MCF 10A (cell line): Measurements from ENCODE around the gene ULK2. TPM values are rescaled to one million over a fixed set of nuclear protein-coding genes. Genes with fewer than 3 reads are reported as not detected.
A peak's percentile ranks its signal among the peaks of the same experiment; 100 is the strongest.
"Not testable (repeated sequence)": the region's sequence is repeated elsewhere in the genome, so short reads cannot be mapped to it uniquely, and the experiment has no call there.

Experiments
- BruUV-seq: library from RNA; stranded (reverse); fragments of 400-500 nt; replicated peaks from 2 replicates; lab custom pipeline; 2021; lab: Mats Ljungman, UMichigan
- CTCF ChIA-PET: fragments of 300-600 bp; sonication (Branson Sonifier 250); formaldehyde crosslinking; extraction: SDS; loops from one replicate; lab custom pipeline; 2021; ENCODE audit warnings: antibody characterized with exemption, inconsistent platforms; lab: Yijun Ruan, JAX
- POLR2A ChIA-PET: fragments of 300-600, 350-650 bp; sonication (Branson Sonifier 250); formaldehyde crosslinking; extraction: SDS; loops from one replicate; lab custom pipeline; 2020; ENCODE audit warnings: antibody characterized with exemption, inconsistent platforms; lab: Yijun Ruan, JAX
- DNase-seq: peaks from one replicate; pipeline ENCODE4 v3.0.0-alpha.2; 2018; ENCODE audit not compliant: unreplicated experiment
- H3K27ac Mint-ChIP-seq: one replicate; pipeline ENCODE4 v1.8.0; 2022; ENCODE audit warnings: mild to moderate bottlenecking, low read depth, mixed read lengths; ENCODE audit not compliant: unreplicated experiment
- H3K27me3 Mint-ChIP-seq: one replicate; pipeline ENCODE4 v1.8.0; 2022; ENCODE audit warnings: mixed read lengths; ENCODE audit not compliant: insufficient read depth, unreplicated experiment
- H3K36me3 Mint-ChIP-seq: one replicate; pipeline ENCODE4 v1.8.0; 2022; ENCODE audit warnings: mild to moderate bottlenecking, moderate library complexity, mixed read lengths; ENCODE audit not compliant: insufficient read depth, unreplicated experiment
- H3K4me1 Mint-ChIP-seq: one replicate; pipeline ENCODE4 v1.8.0; 2022; ENCODE audit warnings: mixed read lengths; ENCODE audit not compliant: insufficient read depth, unreplicated experiment
- H3K4me3 Mint-ChIP-seq: one replicate; pipeline ENCODE4 v1.8.0; 2022; ENCODE audit warnings: mild to moderate bottlenecking, moderate library complexity, mixed read lengths; ENCODE audit not compliant: unreplicated experiment
- H3K9me3 Mint-ChIP-seq: one replicate; pipeline ENCODE4 v1.8.0; 2022; ENCODE audit warnings: mixed read lengths; ENCODE audit not compliant: unreplicated experiment
- intact Hi-C: fragments of 100-400 bp; cut with micrococcal nuclease; formaldehyde crosslinking; loops from 2 replicates; pipeline ENCODE4 v1.14.1; 2022
- total RNA-seq: library from RNA; stranded (reverse); gene quantifications from 2 replicates; pipeline ENCODE4 v1.2.3, GENCODE V29; 2022
- TF ChIP-seq, protein P1 (sequence below): fragments of 200-600 bp; IDR thresholded peaks from one replicate; pipeline ENCODE4 v1.8.0; 2022; ENCODE audit warnings: antibody characterized with exemption, mild to moderate bottlenecking; ENCODE audit not compliant: unreplicated experiment

Gene ULK2
- total RNA-seq, 1 experiment from 2014 or later, result 7.9 TPM

DNA sequence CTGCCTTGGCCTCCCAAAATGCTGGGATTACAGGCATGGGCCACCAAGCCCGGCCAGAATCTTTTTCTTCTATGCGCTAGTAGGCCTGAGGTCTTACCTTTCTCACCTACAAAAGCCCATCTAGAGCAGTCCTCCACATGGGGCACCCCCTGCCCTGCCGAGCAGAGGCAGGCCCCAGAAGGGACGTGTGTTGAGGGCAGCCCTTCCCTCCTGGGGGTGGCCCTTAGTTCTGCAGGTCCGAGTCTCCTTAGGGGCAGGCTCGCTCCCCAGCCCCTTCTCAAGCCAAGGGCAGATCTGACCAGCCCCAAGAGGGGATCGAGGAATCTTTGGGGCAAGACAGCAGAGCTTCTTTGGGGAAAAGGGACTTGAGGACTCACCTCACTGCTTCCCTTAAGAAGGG lies 101.7 kb downstream of the ULK2 start:
- Mint-ChIP-seq H3K36me3 (no peaks in the 10 kb centered on the region), H3K4me3 (no peak overlapping the region), H3K27me3 (no peaks in the 10 kb centered on the region), H3K9me3 (no peaks in the 10 kb centered on the region), H3K4me1 (peaks cover 5% of the 10 kb centered on the region), H3K27ac (no peak overlapping the region)
- POLR2A ChIA-PET, result interaction anchor here (0.9 to 2.2 kb wide), 6 partner anchors 38 to 404 kb away, joined by 3 to 10 read pairs (median 5); partner anchors contain the start of genes ALDH3A2 and B9D1
- TF ChIP-seq, protein P1, sequence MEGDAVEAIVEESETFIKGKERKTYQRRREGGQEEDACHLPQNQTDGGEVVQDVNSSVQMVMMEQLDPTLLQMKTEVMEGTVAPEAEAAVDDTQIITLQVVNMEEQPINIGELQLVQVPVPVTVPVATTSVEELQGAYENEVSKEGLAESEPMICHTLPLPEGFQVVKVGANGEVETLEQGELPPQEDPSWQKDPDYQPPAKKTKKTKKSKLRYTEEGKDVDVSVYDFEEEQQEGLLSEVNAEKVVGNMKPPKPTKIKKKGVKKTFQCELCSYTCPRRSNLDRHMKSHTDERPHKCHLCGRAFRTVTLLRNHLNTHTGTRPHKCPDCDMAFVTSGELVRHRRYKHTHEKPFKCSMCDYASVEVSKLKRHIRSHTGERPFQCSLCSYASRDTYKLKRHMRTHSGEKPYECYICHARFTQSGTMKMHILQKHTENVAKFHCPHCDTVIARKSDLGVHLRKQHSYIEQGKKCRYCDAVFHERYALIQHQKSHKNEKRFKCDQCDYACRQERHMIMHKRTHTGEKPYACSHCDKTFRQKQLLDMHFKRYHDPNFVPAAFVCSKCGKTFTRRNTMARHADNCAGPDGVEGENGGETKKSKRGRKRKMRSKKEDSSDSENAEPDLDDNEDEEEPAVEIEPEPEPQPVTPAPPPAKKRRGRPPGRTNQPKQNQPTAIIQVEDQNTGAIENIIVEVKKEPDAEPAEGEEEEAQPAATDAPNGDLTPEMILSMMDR, result no peak
- CTCF ChIA-PET, result interaction anchor here (0.6 to 7.9 kb wide), 30 partner anchors 11 to 969 kb away, joined by 3 to 120 read pairs (median 8); partner anchors contain the start of genes ALDH3A2, B9D1 and SLC47A2
- DNase-seq, result no peak
- no TSS peak for BruUV-seq
- intact Hi-C loops, result loop anchor here (1.0 to 5.0 kb wide), 4 partner anchors 49 to 403 kb away; partner anchors contain the start of genes B9D1 and SLC47A2

DNA sequence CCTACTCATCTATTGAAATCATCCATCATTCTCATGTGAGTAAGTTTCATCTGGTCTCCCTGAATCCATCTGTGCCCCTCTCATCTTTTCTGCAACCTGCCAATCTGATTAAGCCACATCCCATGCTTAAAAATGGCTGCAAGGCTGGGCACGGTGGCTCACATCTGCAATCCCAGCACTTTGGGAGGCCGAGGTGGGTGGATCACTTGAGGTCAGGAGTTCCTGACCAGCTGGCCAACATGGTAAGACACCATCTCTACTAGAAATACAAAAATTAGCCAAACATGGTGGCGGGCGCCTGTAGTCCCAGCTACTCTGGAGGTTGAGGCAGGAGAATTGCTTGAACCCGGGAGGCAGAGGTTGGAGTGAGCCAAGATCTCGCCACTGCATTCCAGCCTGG lies 103.7 kb downstream of the ULK2 start:
- H3K4me1 Mint-ChIP-seq, result peaks cover 10% of the 10 kb centered on the region
- POLR2A ChIA-PET, result interaction anchor here (1.0 to 1.7 kb wide), 5 partner anchors 11 to 115 kb away, joined by 3 to 12 read pairs (median 3); partner anchors contain the start of gene ALDH3A2
- H3K9me3 Mint-ChIP-seq, DNase-seq, H3K27me3 Mint-ChIP-seq, BruUV-seq, H3K36me3 Mint-ChIP-seq, intact Hi-C loops, H3K27ac Mint-ChIP-seq, H3K4me3 Mint-ChIP-seq: not testable (repeated sequence)
- CTCF ChIA-PET, result interaction anchor here (0.7 to 7.9 kb wide), 10 partner anchors 11 to 401 kb away, joined by 3 to 120 read pairs (median 12); partner anchors contain the start of gene B9D1

DNA sequence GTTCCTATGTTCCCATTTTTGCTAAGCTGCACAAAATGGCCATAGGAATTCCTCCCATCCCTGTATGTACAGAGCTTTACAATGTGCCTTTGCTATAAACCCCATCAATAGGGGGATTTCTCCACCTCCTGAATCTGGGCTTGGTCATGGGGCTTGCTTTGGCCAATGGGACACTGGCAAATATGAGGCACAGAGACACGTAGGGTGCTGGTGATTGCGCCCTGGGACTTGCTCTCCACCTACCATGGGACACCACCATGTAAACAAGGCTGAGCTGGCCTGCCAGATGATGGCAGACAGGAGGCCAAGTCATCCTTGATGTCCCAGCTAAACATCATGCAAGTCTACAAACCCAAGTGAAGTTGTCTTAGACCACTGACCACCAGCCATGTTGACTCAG lies 104.3 kb downstream of the ULK2 start:
- intact Hi-C loops, result no loop called here

DNA sequence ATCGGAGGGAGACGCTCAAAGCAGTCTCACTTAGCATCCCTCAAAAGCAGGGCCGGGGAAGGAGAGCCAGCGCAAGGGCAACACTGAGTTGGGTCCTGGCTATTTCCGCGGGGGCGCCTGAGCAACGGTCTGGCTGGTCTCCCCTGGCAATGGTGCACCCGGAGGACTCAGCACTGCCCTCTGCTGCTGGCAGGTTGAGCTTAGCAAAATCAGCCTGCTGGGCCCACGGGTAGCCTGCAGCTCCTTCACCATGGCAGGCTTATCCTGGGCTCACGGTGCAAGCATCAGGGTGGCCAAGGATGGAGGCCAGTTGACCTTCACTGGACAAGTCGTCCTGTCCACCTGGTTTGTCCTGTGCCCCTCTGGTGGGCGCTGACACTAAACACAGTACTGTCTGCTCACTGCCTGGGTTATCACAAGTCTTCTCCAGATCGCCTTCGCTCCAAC lies 105.2 kb downstream of the ULK2 start:
- H3K9me3 Mint-ChIP-seq, result no peaks in the 10 kb centered on the region
- TF ChIP-seq, protein P1, result peak; percentile 42
- no TSS peak for BruUV-seq
- H3K4me1 Mint-ChIP-seq, result peaks cover 10% of the 10 kb centered on the region
- POLR2A ChIA-PET, result interaction anchor here (0.9 to 2.0 kb wide), 7 partner anchors 9 to 249 kb away, joined by 3 to 14 read pairs (median 5); partner anchors contain the start of gene ALDH3A2
- CTCF ChIA-PET, result interaction anchor here (0.7 to 7.9 kb wide), 18 partner anchors 10 to 447 kb away, joined by 3 to 120 read pairs (median 6); partner anchors contain the start of genes ALDH3A2 and B9D1
- H3K27me3 Mint-ChIP-seq, result no peaks in the 10 kb centered on the region
- no peak overlapping the region for H3K27ac Mint-ChIP-seq
- H3K4me3 Mint-ChIP-seq, result no peak overlapping the region
- DNase-seq, result peak; percentile 69
- H3K36me3 Mint-ChIP-seq, result no peaks in the 10 kb centered on the region
- intact Hi-C loops, result loop anchor here (1.0 kb wide), 1 partner anchor 248 kb away; no protein-coding TSS in a partner anchor

More for the DNA sequence above, 104.3 kb downstream of the ULK2 start:
- no TSS peak for BruUV-seq
- Mint-ChIP-seq H3K27me3 (no peaks in the 10 kb centered on the region), H3K36me3 (no peaks in the 10 kb centered on the region), H3K4me1 (peaks cover 10% of the 10 kb centered on the region), H3K27ac (no peak overlapping the region), H3K4me3 (no peak overlapping the region), H3K9me3 (no peaks in the 10 kb centered on the region)
- ChIA-PET CTCF (interaction anchor here (0.8 to 7.9 kb wide), 13 partner anchors 9 to 400 kb away, joined by 3 to 120 read pairs (median 11); partner anchors contain the start of genes ALDH3A2 and B9D1), POLR2A (interaction anchor here (0.6 to 2.0 kb wide), 5 partner anchors 10 to 115 kb away, joined by 3 to 14 read pairs (median 5); partner anchors contain the start of gene ALDH3A2)
- TF ChIP-seq, protein P1, result no peak
- no peak for DNase-seq
